Activated effector memory CD4-positive, alpha-beta T cell treated with Interleukin-2 at 50 U/mL for 16 hours (primary cell): ENCODE results near the gene TDG.

ENCODE experiments used
- DNase-seq: peaks from one replicate; pipeline ENCODE4 v3.0.0-alpha.2; 2020

The TDG gene

DNA sequence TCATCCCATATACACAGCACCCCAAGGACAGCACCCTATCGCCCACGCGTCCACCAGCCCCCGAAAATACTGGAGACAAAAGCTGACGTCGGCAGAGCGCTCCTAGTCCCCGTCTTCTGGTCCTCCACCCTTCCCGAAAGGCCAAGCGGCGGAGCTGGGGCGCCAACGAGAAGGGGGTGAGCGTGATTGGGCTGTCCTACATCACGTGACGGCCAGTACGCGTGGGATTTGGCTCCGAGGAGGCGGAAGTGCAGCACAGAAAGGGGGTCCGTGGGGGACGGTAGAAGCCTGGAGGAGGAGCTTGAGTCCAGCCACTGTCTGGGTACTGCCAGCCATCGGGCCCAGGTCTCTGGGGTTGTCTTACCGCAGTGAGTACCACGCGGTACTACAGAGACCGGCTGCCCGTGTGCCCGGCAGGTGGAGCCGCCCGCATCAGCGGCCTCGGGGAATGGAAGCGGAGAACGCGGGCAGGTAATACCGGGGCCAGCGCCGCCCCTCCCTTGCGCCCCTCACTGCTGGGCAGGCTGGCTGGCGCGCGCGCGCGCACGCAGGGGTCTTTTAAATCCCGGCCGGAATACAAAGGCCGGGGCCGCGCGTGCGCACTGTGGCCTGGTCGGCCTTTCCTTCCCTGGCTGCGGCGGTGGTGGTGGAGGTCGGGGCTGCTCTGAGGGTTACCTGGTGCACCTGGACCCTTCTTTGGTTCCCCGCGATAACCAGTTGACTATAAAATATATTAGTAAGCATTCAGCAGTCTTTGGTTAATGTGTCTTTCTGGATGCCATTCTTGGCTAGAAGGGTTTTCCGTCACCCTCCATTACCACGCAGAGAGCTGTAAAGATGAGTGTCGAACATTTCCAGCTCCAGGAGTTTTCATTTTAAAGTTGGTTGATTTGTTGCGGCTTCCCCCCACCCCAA, at the start of gene TDG:
Gene TDG (plus strand): TSS at position 283 of the 915 bp plus-strand sequence. CDS start 166 bp downstream, at position 449.
- DNase-seq: peak; percentile 93

DNA sequence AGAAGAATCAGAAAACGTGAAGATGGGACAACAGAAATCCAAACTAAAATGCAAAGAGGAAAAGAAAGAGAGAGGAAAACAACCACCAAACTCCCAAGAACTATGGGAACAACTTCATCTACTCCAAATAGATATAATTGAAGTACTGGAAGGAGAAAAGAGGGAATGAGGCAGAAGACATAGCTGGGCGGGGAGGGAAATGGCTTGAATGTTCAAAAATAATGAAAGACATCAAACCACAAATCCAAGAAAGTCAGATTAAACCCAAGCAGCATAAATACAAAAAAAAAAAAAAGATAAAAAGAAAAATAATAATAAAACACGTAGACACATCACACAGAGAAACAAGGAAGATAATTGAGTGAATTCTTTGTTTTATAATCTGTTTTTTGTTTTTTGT, 47.8 kb upstream of the TDG start:
- no peak for DNase-seq

DNA sequence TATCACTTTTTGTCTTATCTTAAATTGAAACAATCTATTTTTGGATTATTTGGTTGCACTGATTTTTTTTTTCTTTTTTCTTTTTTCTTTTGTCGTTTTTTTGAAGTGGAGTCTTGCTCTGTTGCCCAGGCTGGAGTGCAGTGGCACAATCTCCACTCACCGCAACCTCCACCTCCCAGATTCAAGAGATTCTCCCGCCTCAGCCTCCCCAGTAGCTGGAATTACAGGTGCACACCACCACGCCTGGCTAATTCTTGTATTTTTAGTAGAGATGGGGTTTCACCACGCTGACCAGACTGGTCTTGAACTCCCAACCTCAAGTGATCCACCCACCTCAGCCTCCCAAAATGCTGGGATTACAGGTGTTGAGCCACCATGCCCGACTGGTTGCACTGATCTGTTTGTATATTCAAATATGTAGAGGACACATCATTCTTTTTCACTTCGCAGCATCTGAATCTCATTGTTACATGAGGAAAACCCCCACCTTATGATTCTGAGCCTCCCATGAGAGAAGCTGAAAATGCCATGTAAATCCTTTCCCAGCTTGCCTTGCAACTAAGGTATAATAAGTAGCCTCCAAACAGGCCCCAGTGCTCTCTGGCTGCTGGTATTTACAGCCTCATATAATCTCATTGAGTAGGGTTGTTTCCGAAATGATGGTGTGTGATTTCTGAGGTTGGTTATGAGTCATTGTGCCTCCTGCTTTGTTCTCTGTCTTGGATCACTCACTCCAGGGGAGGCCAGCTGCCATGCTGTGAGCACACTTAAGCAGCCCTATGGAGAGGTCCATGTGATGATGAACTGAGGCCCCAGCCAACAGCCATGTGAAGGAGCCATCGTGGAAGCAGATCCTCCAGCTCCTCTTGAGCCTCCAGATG, 40.7 kb upstream of the TDG start:
- no peak for DNase-seq

DNA sequence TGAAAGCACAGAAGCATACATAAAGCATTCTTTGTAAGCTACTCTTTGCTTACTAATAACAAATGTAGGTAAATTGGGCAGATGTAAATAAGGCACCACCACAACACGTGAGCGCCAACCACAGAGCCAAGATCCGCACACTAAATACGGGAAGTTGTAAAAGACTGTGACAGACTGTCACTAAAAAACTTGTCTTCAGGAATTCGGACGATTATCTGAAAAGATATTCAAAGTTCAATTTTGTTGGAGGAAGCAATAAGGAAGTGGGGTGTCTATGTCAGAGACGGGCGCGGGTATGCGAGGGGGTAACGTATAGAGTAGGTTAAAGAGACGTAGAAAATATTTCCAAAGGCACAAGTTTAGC, 37.0 kb upstream of the TDG start:
- peak; percentile 34 for DNase-seq

DNA sequence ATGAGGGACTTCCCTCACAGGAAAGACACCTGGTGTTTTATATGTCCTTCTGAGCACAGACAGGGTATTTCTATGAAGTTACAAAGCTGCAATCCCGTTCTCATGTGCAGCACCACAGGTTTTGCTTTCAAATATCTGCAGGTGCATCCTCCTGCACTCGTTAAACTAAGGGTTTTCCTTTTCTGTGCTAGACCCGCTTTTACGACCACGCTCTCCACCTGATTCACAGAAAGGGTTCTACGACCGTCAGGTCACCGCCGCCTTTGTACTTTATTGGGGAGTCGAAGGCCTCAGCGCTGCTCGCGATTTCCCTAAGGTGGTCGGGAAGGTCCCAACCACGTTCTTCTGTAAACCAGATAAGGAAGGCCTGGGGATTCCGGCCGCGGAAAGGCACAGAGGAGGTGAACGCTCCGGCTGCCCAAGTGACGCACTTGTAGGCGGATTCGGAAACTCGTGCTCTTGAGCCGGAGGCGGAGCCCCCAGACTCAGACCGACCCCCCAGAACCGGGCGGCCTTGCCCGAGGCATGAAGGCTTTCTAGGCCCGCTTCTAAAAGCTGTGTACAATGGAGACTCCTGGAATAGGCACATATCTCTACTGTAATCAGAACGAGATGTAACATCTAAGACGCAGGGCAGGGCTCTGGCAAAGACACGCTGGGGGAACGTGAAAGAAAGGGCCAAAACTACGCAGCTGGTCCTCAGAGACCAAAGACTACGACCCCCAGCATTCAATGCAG, 36.5 kb upstream of the TDG start:
- peak; percentile 76 for DNase-seq

DNA sequence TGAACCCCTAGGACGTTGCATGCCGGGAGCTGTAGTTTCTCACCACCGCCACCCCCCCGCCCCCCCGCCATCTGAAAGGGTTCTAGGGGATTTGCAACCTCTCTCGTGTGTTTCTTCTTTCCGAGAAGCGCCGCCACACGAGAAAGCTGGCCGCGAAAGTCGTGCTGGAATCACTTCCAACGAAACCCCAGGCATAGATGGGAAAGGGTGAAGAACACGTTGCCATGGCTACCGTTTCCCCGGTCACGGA, 36.0 kb upstream of the TDG start:
- no peak for DNase-seq

DNA sequence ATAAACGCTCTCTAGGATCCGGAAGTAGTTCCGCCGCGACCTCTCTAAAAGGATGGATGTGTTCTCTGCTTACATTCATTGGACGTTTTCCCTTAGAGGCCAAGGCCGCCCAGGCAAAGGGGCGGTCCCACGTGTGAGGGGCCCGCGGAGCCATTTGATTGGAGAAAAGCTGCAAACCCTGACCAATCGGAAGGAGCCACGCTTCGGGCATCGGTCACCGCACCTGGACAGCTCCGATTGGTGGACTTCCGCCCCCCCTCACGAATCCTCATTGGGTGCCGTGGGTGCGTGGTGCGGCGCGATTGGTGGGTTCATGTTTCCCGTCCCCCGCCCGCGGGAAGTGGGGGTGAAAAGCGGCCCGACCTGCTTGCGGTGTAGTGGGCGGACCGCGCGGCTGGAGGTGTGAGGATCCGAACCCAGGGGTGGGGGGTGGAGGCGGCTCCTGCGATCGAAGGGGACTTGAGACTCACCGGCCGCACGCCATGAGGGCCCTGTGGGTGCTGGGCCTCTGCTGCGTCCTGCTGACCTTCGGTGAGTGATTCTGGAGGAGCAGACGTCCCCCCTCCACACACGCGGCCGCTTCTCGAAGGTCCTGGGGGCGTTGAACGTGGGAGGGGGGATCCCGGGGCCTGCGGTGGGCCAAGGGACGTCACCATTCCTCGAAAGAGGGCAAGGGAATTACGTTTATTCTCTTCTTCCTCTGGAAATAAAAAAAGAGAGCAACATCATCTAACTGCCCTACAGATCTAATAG, 35.5 kb upstream of the TDG start, which contains the start of gene HSP90B1:
Gene HSP90B1 (plus strand): TSS at position 377 of the 753 bp plus-strand sequence. CDS start 106 bp downstream, at position 483.
- DNase-seq: peak; percentile 99

DNA sequence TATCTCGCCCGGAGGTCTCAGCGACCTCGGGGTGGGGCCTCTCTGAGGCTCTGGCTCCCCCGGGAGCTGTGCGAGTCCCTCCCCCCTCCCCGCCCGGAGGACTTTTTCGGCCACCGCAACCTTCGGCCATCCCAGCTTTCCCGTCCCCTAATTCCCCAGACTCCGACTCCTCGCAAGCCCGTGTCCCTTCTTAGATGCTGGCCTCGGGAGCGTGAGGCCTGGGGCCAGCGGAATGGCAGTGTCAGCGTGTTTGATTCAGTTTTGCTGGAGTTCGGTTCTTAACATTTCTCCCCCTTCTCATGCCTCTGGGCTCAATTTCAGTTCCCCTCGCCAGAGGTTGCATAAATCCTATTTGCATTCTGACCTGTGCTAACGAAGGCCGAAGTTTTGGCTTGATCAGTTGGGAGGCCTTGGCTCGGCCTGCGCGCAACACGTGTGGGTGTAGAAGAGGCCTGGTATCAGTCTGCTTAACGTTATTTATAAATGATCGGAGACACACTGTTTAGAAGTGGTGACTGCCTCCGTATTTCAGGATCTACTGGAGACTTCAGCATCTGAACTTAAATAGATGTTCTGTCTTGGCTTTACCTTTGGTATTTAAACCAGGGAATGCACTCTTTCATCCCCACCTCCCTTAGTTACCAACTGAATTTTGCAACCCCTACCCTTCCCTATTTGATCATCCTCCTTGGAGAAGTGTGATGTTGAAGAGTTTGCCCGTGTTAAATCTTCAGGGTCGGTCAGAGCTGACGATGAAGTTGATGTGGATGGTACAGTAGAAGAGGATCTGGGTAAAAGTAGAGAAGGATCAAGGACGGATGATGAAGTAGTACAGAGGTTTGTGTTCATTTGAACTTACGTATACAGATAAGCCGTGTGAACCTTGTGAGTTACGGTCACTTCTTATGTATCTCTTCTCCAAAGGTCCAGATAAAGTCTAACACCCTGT, 34.6 kb upstream of the TDG start:
- DNase-seq: peak; percentile 3

DNA sequence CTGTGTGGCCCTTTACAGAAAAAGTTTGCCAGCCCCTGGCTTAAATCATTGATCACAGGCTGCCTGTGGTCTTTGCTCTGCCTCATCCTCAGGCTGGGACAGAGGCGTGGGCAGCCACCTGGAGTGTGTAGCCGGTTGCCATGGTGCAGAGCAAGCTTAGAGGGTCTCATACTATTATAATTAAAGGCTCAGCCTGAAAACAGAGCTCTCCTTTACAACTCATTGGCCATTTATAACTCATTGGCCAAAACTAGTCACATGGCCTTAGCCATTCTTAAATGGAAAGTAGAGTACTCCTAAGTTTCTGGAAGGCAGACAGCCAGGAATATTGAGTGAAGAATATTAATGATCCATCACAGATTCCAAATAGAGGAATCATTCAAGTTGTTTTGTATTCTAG, 32.4 kb upstream of the TDG start:
- DNase-seq: no peak

DNA sequence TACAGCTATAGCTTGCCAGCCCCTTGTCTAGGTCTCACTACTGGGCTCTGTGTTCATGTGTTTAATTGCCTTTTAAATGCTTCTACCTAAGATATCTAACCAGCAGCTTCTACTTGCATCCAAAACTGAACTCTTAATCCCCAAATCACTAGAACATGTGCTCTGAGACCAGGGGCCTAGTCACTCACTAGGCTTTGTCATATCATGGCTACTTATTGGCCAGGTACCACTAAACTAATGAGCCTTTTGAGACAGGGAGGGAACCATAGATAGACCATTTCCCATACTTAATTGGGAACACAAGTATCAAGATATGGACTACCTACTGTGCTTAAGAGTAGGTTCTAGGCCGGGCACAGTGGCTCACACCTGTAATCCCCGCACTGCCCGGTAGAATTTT, 29.0 kb upstream of the TDG start:
- no peak for DNase-seq

DNA sequence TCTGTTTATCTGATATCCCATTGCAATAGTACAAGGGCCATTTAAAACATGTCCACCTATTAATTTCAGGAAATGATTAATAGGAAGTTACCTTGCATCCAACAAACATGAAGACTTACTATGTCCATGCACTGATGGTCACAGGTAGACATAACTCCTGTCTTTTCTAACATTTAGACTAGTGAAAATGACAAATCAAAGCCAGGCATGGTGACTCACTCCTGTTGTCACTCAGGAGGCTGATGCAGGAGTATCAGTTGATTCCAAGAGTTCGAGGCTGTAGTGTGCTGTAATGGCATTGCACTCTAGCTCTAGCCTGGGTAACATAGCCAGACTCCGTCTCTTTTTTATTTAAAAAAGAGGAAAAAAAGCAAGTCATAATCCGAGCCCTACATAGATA, 20.7 kb upstream of the TDG start:
- no peak for DNase-seq

DNA sequence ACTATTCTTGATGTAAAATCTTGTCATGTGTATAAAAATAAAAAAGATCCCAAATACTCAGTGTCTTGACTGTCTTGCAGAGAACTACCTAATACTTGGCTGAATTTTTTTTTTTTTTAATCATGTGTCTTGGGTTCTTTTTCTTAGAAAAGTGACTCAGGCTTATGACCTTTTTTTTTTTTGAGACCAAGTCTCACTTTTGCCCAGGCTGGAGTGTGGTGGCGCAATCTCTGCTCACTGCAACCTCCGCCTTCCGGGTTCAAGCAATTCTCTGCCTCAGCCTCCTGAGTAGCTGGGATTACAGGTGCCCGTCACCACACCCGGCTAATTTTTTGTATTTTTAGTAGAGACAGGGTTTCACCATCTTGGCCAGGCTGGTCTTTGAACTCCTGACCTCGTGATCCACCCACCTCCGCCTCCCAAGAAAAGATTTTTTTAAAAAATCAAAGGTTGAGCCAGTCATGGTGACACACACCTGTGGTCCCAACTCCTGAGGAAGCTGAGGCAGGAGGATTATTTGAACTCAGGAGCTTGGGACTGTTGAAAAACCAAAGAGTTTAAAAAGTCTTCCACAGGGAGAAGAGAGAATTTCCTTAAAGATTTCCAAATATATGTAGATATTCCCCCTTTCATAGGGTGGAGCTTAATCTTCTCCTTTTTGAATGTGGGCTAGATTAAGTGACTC, 17.7 kb upstream of the TDG start:
- no peak for DNase-seq

DNA sequence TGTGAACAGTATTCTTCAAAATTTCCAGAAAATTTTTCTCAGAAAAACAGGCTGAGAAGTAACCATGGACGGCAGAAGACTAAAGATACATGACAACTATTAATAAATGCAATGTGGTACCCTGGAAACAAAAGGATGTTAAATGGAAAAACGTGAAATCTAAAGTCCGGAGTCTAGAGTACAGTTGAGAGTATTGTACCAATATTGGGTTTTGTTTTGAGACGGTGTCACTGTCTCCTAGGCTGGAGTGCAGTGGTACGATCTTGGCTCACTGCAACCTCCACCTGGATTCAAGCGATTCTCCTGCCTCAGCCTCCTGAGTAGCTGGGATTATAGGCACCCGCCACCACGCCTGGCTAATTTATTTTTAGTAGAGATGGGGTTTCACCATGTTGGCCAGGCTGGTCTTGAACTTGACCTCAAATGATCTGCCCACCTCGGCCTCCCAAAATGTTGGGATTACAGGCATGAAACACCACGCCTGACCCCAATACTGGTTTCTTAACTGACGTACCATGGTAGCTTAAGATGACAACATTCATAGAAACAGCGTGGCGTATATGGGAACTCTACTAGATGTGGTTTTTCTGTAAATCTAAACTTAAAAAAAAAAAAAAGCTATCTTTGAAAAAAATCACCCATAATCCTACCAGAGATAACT, 16.8 kb upstream of the TDG start:
- no peak for DNase-seq

DNA sequence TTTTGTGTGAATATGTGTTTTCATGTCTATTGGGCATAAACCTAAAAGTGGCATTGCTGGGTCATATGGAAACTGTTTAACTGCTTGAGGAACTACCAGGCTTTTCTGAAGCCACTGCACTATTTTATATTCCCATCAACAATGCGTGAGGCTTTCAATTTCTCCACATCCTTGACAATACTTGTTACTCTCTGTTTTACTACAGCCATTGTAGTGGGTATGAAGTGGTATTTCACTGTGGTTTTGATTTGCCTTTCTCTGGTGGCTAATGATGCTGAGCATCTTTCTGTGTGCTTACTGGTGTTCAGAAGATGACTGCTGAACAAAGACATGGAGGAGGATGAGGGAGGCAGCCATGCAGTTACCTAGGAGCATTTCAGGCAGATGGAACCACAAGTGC, 13.2 kb upstream of the TDG start:
- DNase-seq: no peak

DNA sequence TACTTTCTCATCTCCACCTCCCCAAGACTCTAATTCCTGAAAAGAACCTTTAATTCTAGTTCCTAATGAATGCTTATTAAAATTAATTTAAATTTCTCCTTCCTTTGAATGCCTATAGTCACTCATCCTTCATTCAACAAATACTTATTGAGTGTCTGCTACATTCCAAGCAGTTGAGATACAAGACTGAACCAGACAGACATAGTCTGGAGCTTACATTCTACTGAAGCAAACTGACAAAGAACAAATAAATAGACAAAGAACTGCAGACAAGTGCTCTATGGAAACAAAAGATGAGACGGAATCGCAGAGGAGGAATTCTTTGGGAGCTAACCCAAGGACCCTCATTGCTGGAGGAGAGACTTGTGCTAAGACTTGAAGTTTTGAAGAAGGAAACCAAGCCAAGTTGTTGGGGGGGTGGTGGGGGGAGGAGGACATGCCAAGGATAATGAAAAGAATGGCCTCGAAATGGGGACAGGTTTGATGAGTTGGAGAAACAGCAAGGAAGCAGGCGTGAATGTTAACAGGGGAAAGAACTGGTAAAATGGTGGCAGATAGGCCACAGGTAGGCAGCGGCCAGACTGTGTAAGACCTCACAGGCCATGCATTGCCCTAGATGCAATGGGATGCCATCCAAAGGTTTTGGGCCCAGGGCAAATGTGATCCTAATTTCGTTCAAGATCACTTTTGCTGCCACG, 9.7 kb upstream of the TDG start:
- DNase-seq: no peak

DNA sequence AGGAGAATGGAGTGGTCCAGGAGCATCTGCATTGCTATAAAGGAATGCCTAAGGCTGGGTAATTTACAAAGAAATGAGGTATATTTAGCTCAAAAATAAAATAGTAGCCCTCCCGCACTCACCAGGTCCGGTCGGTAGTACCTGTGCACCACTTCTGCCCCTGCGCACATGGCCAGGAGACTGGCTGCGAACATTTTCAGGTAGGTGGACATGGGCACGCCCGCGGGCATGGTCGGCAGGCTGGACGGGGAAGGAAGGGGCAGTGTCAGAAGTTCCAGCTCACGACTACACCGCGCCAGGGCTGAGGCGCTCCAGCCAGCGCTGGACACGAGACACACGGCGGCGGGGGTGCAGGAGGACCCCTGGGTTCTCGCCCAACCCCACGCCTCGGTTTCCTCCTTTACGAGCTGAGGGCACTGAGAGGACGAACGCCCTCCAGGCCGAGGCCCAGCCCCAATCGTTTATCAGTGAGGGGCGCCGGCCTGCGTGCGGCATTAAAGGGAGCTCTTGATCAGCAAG, 9.1 kb upstream of the TDG start:
- no peak for DNase-seq

DNA sequence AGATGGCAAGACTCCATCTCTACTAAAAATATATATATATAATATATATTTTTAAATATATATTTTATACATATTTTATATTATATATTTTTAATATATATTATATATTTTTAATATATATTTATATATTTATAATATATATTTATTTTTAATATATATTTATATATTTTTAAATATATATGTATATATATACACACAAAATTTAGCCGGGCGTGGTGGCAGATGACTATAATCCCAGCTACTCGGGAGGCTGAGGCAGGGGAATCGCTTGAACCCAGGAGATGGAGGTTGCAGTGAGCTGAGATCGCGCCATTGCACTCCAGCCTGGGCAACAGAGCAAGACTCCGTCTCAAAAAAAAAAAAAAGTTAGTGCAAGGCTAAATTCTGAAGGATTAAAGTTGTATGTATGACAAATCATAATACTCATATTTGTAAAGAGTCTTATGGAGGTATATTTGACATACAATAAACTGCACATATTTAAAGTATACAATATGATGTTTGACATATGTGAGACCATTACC, 7.7 kb upstream of the TDG start:
- no peak for DNase-seq

DNA sequence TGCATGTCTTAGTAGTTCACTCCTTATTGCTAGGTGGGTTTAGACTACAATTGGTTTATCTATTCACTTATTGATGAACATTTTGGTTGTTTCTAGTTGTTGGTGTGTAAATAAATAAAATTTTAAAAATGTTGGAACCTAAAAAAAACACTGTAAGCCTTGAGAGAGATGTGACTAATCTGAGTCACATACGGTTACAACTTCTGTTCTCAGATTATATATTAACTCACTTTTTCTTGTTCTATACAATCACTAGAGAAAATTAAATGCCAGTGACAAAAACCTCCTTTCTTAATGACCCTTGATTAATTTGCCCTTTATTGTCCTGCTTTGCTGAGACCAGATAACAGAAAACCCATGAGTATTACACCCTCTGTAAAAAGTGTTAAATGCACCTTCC, 7.1 kb upstream of the TDG start:
- DNase-seq: no peak

DNA sequence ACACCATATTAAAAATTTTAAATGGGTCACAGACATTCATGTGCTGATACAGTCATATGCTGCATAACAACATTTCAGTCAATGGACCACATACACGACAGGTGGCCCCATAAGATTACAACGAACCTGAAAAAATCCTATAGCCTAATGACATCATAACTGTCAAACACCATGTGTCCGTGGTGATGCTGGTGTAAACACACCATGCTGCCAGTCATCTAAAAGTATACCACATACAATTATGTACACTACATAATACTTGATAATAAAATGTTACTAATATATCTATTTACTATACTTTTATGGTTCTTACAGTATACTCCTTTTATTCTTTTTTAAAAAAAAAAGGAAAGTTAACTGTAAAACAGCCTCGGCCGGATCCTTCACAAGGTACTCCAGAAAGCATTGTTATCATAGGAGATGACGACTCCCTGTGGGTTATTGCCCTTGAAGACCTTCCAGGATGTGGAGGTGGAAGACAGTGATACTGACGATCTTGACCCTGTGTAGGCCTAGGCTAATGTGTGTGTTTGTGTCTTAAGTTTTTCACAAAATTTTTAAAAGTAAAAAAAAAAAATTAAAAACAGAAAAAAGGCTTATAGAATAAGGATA, 5.0 kb upstream of the TDG start:
- DNase-seq: no peak
